ENCODE data around the gene KSR2. TPM values are rescaled to one million over a fixed set of nuclear protein-coding genes. Genes with fewer than 3 reads are reported as not detected.
"Not testable (repeated sequence)": the region's sequence is repeated elsewhere in the genome, so short reads cannot be mapped to it uniquely, and the experiment has no call there.

Gene KSR2
- total RNA-seq, 1 donor from 2014 or later: 2.4 TPM

DNA sequence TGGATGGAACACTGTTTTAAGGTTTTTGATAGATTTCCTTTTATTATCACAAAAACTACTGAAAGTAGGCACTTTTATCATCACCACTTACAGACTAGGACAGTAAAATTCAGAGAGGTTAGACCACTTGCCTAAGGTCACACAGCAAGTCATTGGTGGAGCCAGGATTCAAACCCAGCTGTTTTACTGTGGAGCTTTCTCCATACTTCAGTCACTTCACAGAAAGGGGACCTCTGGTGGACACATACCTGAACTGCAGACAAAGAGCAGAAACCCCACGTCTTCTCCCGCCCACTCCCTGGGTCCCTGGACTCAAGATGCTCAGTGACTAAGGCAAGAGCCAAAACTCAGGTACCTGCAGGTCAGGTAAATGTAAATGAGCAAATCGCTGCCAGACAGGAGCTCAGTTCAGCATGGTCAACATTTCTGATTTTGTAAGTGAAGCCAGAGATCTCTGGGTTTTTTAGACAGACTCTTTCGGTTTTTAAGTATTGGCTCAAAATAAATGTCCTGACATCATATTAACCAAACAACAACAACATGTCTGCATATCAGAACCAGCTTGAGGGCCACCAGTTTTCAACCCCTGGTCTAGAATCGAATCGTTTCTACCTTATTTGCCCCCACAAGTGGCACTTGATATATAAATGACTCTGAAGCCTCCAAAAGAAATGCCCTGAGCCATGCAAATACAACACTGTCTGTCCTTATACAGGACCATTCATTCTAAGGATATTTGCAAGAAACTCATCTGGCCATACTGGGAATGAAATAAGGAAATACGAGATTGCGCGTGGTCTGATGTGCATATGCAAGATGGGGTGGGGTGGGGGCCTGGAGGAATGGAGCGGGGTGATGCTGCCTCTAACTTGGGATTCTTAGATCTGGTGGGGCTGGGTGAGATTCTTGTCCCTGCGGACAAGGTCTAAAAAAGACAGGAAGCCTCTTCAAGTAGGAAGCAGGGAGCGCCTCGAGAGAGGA, 110.9 kb downstream of the KSR2 start:
- DNase-seq (ENCODE audit: low spot score): peak; percentile 38

DNA sequence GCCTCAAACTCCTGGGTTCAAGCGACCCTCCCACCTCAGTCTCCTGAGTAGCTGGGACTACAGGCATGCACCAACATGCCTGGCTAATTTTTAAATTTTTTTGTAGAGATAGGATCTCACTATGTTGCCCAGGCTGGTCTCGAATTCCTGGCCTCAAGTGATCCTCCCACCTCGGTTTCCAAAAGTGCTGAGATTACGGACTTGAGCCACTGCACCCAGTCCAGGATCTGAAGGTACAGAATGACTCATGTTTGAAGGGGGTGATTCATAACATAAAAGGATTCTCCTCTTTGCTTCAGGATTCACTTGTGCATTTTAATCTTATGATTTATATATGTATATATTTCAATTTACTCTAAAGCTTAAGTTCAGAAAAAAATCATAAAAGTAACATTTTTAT, 111.7 kb downstream of the KSR2 start:
- DNase-seq (ENCODE audit: low spot score): not testable (repeated sequence)

DNA sequence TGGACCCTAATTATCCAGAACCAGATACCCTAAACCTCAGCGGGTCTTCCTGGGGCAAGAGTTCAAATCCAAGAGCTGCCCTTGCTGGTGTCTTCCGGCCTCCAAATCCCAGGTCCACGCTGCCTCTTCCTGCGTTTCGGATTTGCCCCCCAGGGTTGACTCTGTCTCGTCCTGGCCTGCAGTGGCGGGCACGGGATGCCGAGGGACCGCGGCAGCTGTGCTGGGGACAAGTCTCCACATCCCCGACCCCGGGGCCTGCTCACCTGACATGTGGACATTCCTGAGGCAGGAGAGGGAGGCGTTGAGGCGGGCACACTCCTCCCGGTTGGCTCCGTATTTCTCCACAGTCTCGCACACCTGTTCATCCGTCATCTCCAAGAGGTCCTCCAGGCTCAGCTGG, 113.6 kb downstream of the KSR2 start:
- DNase-seq (ENCODE audit: low spot score): no peak

DNA sequence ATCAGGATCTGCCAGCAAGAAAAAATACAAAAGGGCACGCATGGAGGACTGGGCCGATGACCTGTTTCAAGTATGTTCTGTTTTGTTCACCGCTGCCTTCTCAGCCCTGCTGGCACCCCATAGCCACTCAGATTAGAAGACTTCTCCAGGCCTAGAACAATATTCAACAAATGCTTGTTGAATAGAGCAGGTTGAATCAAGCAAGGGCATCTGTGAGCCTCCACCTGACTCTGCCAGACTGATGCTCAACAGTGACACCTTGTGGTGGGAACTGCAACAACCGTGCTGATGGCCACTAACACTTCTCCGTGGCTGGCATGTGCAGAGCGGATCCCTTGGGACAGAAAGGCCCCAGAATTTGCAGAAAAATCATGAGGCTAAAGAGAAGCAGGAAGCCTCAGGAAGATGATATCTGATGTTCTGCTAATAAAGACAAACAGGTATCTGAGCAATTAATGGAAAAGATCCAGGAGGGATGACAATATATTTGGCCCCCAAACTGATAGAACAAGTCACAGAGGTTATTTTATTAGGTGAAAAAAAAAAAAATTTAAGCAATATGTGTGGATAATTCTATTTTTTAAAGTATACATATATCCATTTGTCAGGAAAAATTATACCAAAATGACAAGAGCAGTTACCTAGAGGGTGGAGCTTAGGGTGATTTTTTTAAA, 114.3 kb downstream of the KSR2 start:
- peak; percentile 46 for DNase-seq (ENCODE audit: low spot score)

DNA sequence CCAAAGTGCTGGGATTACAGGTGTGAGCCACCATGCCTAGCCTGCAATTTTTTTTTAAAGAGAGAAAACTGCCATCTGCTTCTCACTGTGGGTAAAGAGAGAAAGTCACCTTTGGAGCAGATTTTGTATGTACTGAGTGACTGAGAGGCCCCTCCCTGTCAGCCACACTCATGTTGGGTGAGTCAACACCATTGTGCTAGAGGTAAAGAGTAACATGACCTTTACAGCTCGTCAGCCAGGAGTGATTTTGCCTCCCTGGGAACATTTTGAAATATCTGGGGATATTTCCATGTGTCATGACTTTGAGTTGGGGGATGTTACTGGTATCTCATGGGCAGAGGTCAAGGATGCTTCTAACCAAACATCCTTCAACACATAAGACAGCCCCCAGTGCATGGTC, 115.2 kb downstream of the KSR2 start:
- peak; percentile 64 for DNase-seq (ENCODE audit: low spot score)

DNA sequence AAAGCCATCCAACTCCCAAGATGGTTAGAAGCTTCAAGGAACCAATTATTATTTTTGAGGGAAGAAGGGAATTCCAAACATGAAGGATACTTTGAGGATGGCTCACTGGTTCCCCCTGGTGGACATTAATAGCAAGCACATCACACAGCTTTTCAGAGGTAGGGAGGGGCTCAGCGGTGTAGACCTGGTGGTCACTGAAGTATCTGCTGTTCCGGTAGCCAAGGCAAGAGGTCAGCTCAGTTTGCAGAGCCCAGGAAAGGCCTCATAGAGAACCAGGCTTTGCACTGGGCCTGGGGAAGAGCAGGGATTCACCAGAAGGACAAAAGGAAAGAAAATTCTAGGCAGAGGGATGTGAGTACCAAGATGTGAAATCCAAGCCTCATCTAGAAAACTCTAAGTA, 118.7 kb downstream of the KSR2 start:
- DNase-seq (ENCODE audit: low spot score): no peak

DNA sequence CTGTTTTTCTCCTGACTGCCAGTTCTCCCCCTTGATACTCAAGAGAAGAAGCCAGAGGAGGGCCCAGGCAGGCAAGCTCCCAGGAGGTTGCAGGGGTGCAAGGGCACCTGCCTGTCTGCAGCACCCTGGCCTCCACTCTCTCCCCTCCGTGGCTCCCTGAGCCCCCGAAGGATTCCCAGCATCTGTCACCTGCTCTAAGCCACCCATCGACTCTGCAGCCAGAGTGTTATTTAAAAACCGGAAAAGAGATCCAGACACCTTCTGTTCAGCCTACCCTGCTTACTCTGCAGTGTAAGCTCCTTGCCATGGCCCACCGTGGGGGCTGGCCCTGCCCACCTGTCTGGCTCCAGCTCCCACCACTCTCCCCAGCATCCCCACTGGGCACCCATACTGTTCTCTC, 121.4 kb downstream of the KSR2 start:
- DNase-seq (ENCODE audit: low spot score): no peak

DNA sequence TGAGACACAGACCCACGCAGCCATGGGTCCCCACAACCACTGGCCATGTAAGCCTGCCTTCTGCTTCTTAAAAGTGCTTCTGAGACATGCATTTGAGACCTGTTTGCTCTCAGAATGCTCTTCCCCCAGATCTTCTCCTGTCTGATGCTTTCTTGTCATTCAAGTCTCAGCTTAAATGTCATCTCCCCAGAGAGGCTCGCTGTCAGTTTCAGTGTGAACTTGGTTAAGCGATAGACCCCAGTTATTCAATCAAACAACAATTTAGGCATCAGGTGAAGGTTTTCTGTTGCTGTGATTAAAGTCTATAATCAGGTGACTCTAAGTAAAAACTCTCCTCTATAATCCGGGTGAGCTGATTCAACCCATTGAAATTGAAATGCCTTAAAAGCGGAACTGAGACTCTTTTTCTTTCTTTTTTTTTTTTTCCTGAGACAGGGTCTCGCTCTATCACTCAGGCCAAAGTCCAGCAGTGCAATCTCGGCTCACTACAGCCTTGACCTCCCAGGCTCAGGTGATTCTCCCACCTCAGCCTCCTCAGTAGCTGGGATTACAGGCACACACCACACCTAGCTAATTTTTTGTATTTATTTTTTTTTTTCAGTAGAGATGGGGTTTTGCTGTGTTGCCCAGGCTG, 123.4 kb downstream of the KSR2 start:
- no peak for DNase-seq (ENCODE audit: low spot score)

DNA sequence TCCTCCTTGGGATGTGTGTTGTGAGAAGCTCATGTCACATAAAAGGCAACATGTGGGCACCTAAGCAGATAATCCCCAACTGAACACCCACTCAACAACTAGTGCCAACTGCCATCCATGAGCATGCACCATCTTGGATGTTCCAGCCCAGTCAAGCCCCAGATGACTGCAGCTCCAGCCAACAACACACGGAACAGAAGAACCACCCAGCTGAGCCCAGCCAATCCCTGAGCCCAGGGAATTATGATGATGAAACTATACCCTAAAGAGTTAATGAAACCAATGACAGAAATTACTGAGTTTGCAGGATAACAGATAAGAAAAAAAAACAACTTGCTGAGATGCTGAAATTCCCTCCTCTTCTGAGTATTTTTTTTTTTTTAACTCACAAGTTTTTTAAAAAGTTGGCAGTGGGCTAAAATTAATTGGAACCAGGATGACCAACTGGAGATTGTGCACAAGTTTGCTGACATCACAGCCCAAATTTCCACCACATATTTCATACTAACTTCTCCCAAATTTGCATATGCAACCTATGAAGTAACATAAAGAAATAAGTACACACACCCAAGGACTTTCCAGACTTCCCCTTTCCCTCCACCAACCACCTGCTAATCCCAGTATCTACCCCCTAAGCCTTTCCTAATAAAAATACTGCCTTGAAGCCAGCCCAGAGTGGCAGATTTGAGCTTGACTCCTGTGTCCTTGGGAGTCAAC, 124.5 kb downstream of the KSR2 start:
- DNase-seq (ENCODE audit: low spot score): no peak

DNA sequence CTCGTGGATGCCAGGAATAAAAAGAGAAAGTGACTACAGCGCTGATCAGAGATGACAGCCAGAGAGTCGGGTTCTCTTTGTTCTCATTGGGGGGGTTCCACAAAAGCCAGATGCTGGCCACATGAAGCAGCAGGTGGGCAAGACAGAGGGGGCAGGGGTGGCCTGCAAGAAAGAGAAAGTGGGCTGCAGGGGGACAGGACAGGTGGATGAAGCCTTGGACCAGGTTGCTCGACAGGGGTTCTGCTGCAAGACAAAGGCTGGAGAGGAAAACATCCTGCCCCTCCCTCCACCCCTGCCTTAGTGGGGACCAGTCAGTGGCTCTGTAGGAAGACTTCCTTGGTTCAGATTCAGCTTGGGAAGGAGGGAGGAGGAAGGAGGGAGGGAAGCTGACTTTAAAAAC, 126.2 kb downstream of the KSR2 start:
- DNase-seq (ENCODE audit: low spot score): no peak

DNA sequence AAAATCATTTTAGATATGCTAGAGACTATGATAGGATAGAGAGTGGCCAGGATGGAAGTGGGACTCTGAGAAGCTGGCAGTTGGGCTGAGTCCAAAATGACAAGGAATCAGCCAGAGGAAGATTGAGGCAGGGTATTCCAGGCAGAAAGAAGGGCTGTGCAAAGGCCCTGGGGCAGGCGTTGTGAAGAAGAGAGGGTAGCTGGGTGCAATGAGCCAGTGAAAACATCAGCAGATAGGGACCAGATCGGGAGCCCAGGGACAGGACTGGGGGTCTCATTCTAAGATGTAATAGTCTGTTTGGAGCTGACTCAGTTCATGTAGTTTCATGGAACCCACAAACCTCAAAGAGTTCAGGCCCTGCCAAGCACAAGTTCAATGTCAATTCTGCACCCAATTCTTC, 126.6 kb downstream of the KSR2 start:
- DNase-seq (ENCODE audit: low spot score): no peak

DNA sequence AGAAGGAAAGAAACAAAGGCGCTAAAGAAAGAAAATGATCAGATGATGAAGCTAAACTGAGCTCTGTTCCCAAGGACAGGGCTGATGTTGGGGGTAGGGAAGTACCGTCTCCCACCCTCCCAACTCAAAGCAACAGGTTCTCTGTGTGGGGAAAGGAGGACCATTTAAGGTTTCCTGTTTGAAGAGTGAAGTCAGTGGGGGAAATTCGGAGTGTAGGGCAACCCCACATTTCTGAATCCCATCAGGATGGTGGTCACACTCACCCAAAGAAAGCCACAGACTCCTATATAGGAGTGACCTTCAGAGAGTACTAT, 131.1 kb downstream of the KSR2 start:
- no peak for DNase-seq (ENCODE audit: low spot score)

DNA sequence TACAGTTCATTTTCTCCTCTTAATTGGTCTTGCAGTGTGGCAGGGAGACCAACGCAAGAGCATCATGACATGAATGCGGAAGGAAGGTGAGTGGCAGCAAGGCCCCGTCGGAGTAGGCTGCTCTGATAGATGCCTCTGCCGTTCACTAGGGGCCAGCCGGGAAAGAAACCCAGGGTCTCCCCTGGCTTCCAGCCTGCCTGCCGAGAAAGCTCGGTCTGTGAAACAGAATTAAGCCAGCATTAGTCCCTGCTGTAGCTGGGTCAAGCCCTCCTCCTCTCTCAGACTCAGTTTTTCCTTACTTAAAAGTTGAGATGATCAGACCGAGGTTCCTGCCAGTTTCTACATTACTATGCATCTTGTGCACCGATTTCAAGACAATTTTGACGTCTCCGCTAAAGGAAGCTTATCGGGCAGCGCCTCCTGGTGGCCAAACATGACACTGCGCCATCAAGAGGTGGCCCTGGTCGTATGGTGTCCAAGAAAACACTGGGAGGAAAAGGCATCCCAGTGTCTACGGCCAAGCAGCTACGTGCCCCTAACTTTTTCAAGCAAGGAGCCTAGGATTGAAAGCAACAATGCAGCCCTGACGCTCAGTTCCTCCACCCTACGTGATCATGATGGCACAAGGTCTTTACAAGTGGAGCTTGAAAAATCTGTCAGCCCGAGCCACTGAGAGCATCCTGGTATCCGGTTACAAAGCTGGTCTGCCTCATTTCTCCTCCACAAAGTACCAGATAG, 131.6 kb downstream of the KSR2 start:
- DNase-seq (ENCODE audit: low spot score): peak; percentile 80

DNA sequence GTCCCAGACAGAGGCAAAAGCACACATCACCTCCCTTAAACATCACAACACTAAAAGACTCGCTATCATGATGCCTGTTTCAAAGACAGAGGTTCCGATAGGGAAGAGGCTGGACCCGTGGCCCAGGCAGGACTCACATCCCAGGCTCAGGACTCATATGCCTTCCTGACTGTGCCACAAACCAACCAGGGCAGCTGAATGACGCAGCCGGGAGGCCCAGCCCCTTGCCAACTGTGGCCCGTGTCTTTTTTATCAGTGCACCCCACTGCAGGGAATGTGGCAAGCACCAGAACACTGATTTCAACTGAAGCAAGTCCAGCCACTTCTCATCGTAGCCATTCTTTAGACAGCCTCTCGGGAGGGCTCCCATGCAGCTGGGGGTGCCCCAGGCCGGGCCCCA, 132.3 kb downstream of the KSR2 start:
- no peak for DNase-seq (ENCODE audit: low spot score)

DNA sequence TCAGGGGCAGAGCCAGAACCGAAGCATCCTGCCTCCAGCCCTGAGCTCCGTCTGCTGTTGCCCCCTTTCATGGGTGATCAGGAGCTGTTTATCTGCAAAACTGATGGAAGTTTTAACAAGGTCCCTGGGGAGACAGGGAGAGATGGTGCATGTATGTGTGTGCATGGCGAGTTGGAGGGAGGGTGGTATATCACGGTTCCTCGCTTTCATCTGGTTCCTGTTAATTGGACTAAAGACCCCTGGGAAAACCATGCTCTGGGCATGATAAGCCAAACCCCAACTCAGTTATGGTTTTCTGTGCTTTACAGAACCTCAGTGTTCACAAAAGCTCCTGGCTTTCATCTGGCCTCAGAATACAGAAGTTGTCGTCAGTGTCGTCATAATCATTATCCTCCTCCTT, 133.6 kb downstream of the KSR2 start:
- DNase-seq (ENCODE audit: low spot score): no peak

DNA sequence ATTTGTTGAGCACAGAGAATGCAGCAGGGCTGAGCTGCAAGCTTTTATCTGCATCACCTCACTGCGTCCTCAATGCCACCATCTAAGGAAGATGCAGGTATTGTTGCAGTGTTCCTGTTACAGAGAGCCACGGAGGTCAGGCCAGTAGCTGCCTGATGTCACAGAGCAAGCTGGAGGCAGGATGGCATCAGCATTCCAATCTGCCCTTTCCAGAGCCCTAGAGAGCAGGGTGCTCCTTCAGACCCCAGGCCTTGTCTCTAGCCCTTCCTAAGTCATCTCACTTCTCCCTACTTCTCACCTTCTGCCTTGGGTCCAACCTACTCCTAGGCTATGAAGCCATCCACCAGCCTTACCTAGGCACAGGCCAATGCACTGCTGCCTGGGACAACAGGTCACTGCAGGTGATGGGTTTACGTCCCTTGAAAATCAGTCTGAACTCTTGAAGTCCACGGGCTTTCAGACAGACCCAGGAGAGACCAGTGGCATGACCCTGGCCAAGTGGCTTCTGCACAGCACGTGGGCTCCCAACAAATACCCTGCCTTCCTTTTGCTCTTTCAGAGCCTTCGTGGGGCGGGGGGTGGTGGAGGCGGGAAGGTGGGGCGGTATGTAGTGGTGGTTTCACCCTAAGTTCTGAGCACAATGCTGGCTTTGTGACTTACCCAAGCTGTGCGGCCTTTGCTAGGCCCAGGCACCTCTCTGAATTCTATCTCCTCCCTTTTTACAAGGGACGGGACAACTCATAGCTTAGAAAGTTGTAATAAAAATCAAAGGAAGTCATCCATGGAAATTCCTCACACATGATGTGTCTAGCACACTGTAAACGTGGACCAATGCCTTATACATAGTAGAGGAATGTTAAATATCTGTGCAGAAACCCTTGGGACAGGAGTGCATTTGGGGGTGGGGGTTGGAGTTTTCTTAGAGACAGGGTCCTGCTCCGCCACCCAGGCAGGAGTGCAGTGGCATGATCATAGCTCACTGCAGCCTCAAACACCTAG, 136.0 kb downstream of the KSR2 start:
- DNase-seq (ENCODE audit: low spot score): no peak

DNA sequence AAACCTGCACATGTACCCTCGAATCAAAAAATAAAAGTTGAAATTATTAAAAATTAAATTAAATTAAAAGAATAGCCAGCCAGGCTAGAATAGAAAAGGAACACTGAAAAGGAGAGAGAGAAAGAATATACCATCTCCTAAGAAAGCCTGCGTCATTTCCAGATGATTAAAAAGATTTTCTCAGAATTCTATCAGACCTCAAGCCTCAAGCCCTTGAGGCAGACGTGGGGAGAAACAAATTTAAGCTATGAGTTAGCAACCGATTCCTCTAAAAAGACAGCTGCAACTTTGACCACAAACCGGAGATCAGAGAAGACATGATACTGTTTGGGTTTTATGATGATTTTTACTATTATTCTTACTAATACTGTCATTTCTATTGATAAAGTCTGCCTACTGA, 138.3 kb downstream of the KSR2 start:
- no peak for DNase-seq (ENCODE audit: low spot score)

DNA sequence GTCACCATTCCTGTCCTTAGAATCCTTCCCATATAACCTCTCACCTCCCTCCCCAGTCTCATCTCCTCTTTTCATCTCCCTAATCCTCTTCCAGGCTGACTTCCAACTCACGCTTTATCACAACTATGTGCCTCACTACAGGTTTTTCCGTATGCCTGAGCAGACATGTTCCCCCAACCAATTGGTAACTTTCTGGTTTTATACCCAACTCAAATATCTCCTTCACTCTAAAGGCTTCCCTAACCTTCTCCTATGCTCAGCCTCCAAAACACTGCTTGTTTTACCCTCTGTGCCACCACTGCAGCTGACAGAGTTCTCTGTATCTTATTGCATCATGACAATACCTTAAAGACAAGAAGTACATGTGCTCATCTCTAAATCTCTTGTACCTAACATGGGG, 139.7 kb downstream of the KSR2 start:
- DNase-seq (ENCODE audit: low spot score): no peak

DNA sequence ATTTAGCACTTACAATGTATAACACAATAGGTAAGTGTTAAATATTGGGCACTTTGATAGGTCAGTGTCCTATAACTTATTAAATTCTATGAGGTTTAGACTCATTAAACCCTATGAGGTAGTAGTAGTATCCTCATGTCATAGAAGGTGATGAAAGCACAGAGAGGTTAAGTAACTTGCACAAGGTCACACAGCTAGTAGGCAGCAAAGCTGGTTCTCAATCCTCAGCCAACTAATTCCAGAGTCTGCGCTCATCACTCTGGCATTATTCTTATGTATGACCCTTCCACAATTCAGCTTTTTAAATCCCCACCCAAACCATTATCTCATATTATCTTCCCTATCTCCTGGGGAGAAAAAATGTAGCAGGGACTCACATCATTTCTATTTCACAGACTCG, 141.1 kb downstream of the KSR2 start:
- no peak for DNase-seq (ENCODE audit: low spot score)

DNA sequence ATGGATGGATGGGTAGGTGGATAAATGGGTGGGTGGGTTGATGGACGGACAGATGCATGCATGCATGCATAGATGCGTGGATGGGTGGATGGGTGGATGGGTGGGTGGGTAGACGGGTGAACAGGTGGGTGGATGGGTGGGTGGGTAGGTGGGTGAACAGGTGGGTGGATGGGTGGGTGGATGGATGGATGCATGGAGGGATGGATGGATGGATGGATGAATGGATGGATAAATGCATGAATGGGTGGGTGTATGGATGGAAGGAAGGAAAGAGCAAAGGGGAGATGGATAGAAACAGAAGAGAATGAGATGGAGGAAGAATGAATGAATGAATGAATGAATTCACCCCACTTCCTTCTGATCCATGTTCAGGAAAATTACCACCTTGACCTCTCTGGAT, 143.0 kb downstream of the KSR2 start:
- no peak for DNase-seq (ENCODE audit: low spot score)

All from mucosa of gallbladder (tissue), 1 donor.